ENCODE data around the gene LLGL2. TPM values are rescaled to one million over a fixed set of nuclear protein-coding genes. Genes with fewer than 3 reads are reported as not detected.

LLGL2 gene
- total RNA-seq, 2 donors from 2014 or later, result 12.0 to 12.8 TPM

- DNase-seq (ENCODE audit: low spot score in 2 of 2) (no peak), ATAC-seq (no peak)
- no peaks in the 10 kb centered on the region for H3K9me3 Mint-ChIP-seq
- H3K36me3 Mint-ChIP-seq, result no peaks in the 10 kb centered on the region
- no peak overlapping the region for H3K27ac Mint-ChIP-seq
Observed at GRCh38 chr17:75565066-75565465, 39.6 kb downstream of the LLGL2 start.

- Mint-ChIP-seq H3K9me3 (no peaks in the 10 kb centered on the region), H3K27ac (peak overlapping the region in 1 of 2 donors; percentile 4), H3K36me3 (no peaks in the 10 kb centered on the region)
- no peak for DNase-seq (ENCODE audit: low spot score in 2 of 2)
- no peak for ATAC-seq
Observed at GRCh38 chr17:75565618-75566017, 40.1 kb downstream of the LLGL2 start.

GRCh38 chr17:75566416-75566815 lies 40.9 kb downstream of the LLGL2 start:
- DNase-seq (ENCODE audit: low spot score in 2 of 2) (no peak), ATAC-seq (no peak)
- no peaks in the 10 kb centered on the region for H3K36me3 Mint-ChIP-seq
- peak overlapping the region in 1 of 2 donors; percentile 63 for H3K27ac Mint-ChIP-seq
- H3K9me3 Mint-ChIP-seq, result no peaks in the 10 kb centered on the region

- DNase-seq (ENCODE audit: low spot score in 2 of 2) (no peak), ATAC-seq (no peak)
- H3K36me3 Mint-ChIP-seq, result no peaks in the 10 kb centered on the region
- H3K9me3 Mint-ChIP-seq, result no peaks in the 10 kb centered on the region
- H3K27ac Mint-ChIP-seq, result peak overlapping the region in 1 of 2 donors; percentile 63
Observed at GRCh38 chr17:75566834-75567233, 41.3 kb downstream of the LLGL2 start.

- H3K36me3 Mint-ChIP-seq, result no peaks in the 10 kb centered on the region
Observed at GRCh38 chr17:75568412-75569255, 43.1 kb downstream of the LLGL2 start.

GRCh38 chr17:75570034-75570676 lies 44.7 kb downstream of the LLGL2 start:
- H3K27ac Mint-ChIP-seq, result no peak overlapping the region
- no peaks in the 10 kb centered on the region for H3K36me3 Mint-ChIP-seq
- H3K9me3 Mint-ChIP-seq, result no peaks in the 10 kb centered on the region
- DNase-seq (ENCODE audit: low spot score in 2 of 2) (no peak), ATAC-seq (no peak)

More at GRCh38 chr17:75568412-75569255, 43.1 kb downstream of the LLGL2 start:
- DNase-seq (ENCODE audit: low spot score in 2 of 2) (no peak), ATAC-seq (no peak)
- Mint-ChIP-seq H3K27ac (no peak overlapping the region), H3K9me3 (no peaks in the 10 kb centered on the region)

GRCh38 chr17:75570772-75571171 lies 45.3 kb downstream of the LLGL2 start:
- no peaks in the 10 kb centered on the region for H3K9me3 Mint-ChIP-seq
- ATAC-seq (no peak), DNase-seq (ENCODE audit: low spot score in 2 of 2) (no peak)
- H3K27ac Mint-ChIP-seq, result no peak overlapping the region
- no peaks in the 10 kb centered on the region for H3K36me3 Mint-ChIP-seq

- DNase-seq (ENCODE audit: low spot score in 2 of 2) (no peak), ATAC-seq (peak; percentile 60 to 78)
- Mint-ChIP-seq H3K27ac (peak overlapping the region in 1 of 2 donors; percentile 20), H3K9me3 (no peaks in the 10 kb centered on the region), H3K36me3 (no peaks in the 10 kb centered on the region)
Observed at GRCh38 chr17:75571197-75571884, 45.8 kb downstream of the LLGL2 start.

GRCh38 chr17:75571885-75572215 lies 46.4 kb downstream of the LLGL2 start:
- DNase-seq (ENCODE audit: low spot score in 2 of 2) (no peak), ATAC-seq (no peak)
- Mint-ChIP-seq H3K36me3 (no peaks in the 10 kb centered on the region), H3K9me3 (no peaks in the 10 kb centered on the region), H3K27ac (peak overlapping the region; percentile 20 to 36)

- ATAC-seq (no peak), DNase-seq (ENCODE audit: low spot score in 2 of 2) (no peak)
- Mint-ChIP-seq H3K9me3 (no peaks in the 10 kb centered on the region), H3K27ac (no peak overlapping the region), H3K36me3 (no peaks in the 10 kb centered on the region)
Observed at GRCh38 chr17:75572713-75573539, 47.4 kb downstream of the LLGL2 start.

GRCh38 chr17:75573540-75573957 lies 48.1 kb downstream of the LLGL2 start:
- Mint-ChIP-seq H3K36me3 (no peaks in the 10 kb centered on the region), H3K9me3 (no peaks in the 10 kb centered on the region), H3K27ac (no peak overlapping the region)
- no peak for ATAC-seq
- no peak for DNase-seq (ENCODE audit: low spot score in 2 of 2)

- DNase-seq (ENCODE audit: low spot score in 2 of 2) (no peak), ATAC-seq (no peak)
- Mint-ChIP-seq H3K36me3 (no peaks in the 10 kb centered on the region), H3K27ac (no peak overlapping the region), H3K9me3 (no peaks in the 10 kb centered on the region)
Observed at GRCh38 chr17:75573994-75574393, 48.5 kb downstream of the LLGL2 start.

- ATAC-seq (no peak), DNase-seq (ENCODE audit: low spot score in 2 of 2) (no peak)
- Mint-ChIP-seq H3K27ac (no peak overlapping the region), H3K9me3 (no peaks in the 10 kb centered on the region), H3K36me3 (no peaks in the 10 kb centered on the region)
Observed at GRCh38 chr17:75574404-75575036, 49.0 kb downstream of the LLGL2 start.

GRCh38 chr17:75575197-75575596 lies 49.7 kb downstream of the LLGL2 start:
- Mint-ChIP-seq H3K27ac (peak overlapping the region in 1 of 2 donors; percentile 3), H3K36me3 (no peaks in the 10 kb centered on the region), H3K9me3 (no peaks in the 10 kb centered on the region)
- ATAC-seq, result no peak
- no peak for DNase-seq (ENCODE audit: low spot score in 2 of 2)

GRCh38 chr17:75575728-75576127 lies 50.2 kb downstream of the LLGL2 start:
- H3K27ac Mint-ChIP-seq, result peak overlapping the region in 1 of 2 donors; percentile 3
- DNase-seq (ENCODE audit: low spot score in 2 of 2) (no peak), ATAC-seq (no peak)
- peaks cover 0 to 5% of the 10 kb centered on the region in 2 donors for H3K36me3 Mint-ChIP-seq
- no peaks in the 10 kb centered on the region for H3K9me3 Mint-ChIP-seq

GRCh38 chr17:75576661-75577060 lies 51.2 kb downstream of the LLGL2 start:
- DNase-seq (ENCODE audit: low spot score in 2 of 2), result no peak
- ATAC-seq, result no peak
- Mint-ChIP-seq H3K27ac (no peak overlapping the region), H3K9me3 (peaks cover 0 to 7% of the 10 kb centered on the region in 2 donors), H3K36me3 (peaks cover 7 to 12% of the 10 kb centered on the region in 2 donors)

Data from activated naive CD4-positive, alpha-beta T cell treated with anti-CD3 and anti-CD28 coated beads, Interleukin-2, amount 50 U/mL, for 72 hours (primary cell).